ENCODE data around the gene CNNM4.

DNA sequence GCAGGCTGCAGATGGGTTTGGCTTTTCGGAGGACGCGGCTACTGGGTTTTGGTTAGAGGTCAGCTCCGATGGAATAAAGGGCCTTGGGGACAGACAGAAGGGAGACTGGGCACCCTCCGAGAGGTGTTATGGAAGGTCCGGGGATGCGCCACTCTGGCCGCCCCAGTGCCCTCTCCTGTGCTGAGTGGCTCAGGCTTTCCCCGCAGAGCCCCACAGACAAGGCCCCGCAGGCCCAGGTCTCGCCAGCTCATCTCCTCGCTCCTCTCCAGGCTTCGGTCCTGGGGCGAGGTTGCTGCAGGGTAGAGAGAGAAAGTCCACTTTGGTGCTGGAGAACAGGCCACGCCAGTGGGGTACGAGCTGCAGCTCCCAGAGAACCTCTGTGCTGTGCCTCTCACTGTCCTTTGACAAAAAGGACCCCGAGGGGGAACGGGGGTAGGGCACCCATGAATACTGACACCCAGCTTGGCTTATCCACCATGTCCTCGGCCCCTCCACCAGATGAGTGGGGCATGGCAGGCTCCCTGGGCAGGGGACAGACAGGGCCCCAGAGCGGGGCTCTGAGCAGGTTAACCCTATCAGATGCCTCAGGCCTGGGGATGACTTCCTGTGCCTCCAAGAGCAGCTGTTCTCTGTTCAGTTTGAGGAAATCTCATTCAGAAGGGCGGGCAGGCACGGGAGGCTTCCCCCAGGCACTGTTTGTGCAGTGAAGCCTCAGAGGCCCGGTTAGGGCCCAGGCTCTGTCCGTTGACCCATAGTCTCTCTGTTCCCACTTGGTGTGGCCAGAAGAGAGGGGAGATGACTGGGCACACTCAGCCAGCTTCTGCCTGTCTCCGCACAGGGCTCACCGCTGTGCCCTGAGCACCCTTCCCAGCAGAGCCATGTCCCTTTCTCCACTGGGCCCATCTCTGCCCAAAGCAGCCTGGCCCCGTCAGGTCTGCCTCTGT, 39.6 kb downstream of the CNNM4 start:
- TF ChIP-seq, protein P1, sequence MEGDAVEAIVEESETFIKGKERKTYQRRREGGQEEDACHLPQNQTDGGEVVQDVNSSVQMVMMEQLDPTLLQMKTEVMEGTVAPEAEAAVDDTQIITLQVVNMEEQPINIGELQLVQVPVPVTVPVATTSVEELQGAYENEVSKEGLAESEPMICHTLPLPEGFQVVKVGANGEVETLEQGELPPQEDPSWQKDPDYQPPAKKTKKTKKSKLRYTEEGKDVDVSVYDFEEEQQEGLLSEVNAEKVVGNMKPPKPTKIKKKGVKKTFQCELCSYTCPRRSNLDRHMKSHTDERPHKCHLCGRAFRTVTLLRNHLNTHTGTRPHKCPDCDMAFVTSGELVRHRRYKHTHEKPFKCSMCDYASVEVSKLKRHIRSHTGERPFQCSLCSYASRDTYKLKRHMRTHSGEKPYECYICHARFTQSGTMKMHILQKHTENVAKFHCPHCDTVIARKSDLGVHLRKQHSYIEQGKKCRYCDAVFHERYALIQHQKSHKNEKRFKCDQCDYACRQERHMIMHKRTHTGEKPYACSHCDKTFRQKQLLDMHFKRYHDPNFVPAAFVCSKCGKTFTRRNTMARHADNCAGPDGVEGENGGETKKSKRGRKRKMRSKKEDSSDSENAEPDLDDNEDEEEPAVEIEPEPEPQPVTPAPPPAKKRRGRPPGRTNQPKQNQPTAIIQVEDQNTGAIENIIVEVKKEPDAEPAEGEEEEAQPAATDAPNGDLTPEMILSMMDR (IDR thresholded peaks at IDR 0.05): no peak
- no peak for TF ChIP-seq EP300 (IDR thresholded peaks at IDR 0.05)
- no peak for TF ChIP-seq POLR2AphosphoS5 (IDR thresholded peaks at IDR 0.05)

All from sigmoid colon (tissue), 4 donors.